Neural cell (in vitro differentiated cells): ENCODE data around the gene DRD4. TPM values are rescaled to one million over a fixed set of nuclear protein-coding genes. Genes with fewer than 3 reads are reported as not detected.

Experiments
- H2AFZ ChIP-seq: fragments of 200-600, 300-800 bp; sonication (generic), shearing (Covaris generic); 2 replicates; pipeline ENCODE4 v1.6.0; 2014; ENCODE audit warnings: low read depth, mild to moderate bottlenecking, antibody characterized with exemption, low read length, moderate library complexity
- H3F3A ChIP-seq: fragments of 200-600 bp; shearing (Covaris generic); 2 replicates; pipeline ENCODE4 v1.6.1; 2016; ENCODE audit warnings: mild to moderate bottlenecking, moderate library complexity, mixed read lengths, antibody characterized with exemption, low read length; ENCODE audit not compliant: insufficient read depth, poor library complexity, severe bottlenecking
- H3K27ac ChIP-seq: fragments of 200-600, 300-800 bp; sonication (generic), shearing (Covaris generic); 2 replicates; pipeline ENCODE4 v1.5.1; 2014; ENCODE audit warnings: mild to moderate bottlenecking, low read length, moderate library complexity
- H3K27me3 ChIP-seq: fragments of 300-800, 200-600 bp; sonication (generic), shearing (Covaris generic); 2 replicates; pipeline ENCODE4 v1.6.0; 2014; ENCODE audit warnings: mild to moderate bottlenecking, low read depth, low read length, moderate library complexity; ENCODE audit not compliant: insufficient read depth
- H3K36me3 ChIP-seq: fragments of 300-800, 200-600 bp; sonication (generic), shearing (Covaris generic); 2 replicates; pipeline ENCODE4 v1.5.1; 2014; ENCODE audit warnings: mild to moderate bottlenecking, antibody characterized with exemption, low read length, moderate library complexity; ENCODE audit not compliant: insufficient read depth
- H3K4me2 ChIP-seq: fragments of 300-800, 200-600 bp; sonication (generic), shearing (Covaris generic); 2 replicates; pipeline ENCODE4 v1.6.0; 2014; ENCODE audit warnings: mild to moderate bottlenecking, low read length
- H3K4me3 ChIP-seq: fragments of 300-800, 200-600 bp; sonication (generic), shearing (Covaris generic); 2 replicates; pipeline ENCODE4 v1.5.1; 2014; ENCODE audit warnings: mild to moderate bottlenecking, low read length, moderate library complexity
- H3K79me2 ChIP-seq: fragments of 200-600 bp; shearing (Covaris generic); replicated peaks from 2 replicates; pipeline ENCODE4 v1.6.0; 2014; ENCODE audit warnings: mild to moderate bottlenecking, low read length, moderate library complexity; ENCODE audit not compliant: insufficient read depth
- H3K9ac ChIP-seq: fragments of 300-800, 200-600 bp; sonication (generic), shearing (Covaris generic); 2 replicates; pipeline ENCODE4 v1.6.1; 2016; ENCODE audit warnings: mild to moderate bottlenecking, low read length, mixed read lengths
- H3K9me2 ChIP-seq: fragments of 200-600 bp; shearing (Covaris generic); 2 replicates; pipeline ENCODE4 v1.6.1; 2016; ENCODE audit warnings: mild to moderate bottlenecking, low read length, mixed read lengths; ENCODE audit not compliant: insufficient read depth
- H3K9me3 ChIP-seq: fragments of 200-600, 300-800 bp; sonication (generic), shearing (Covaris generic); 2 replicates; pipeline ENCODE4 v1.6.1; 2016; ENCODE audit warnings: mild to moderate bottlenecking, mixed run types, low read length, moderate library complexity, mixed read lengths
- H4K20me1 ChIP-seq: fragments of 200-600 bp; shearing (Covaris generic); 2 replicates; pipeline ENCODE4 v1.6.1; 2016; ENCODE audit warnings: mild to moderate bottlenecking, mixed run types; ENCODE audit not compliant: insufficient read depth
- EP300 ChIP-seq: fragments of 450-650 bp; conservative IDR thresholded peaks from 2 replicates; pipeline ENCODE4 v1.6.1; 2014; ENCODE audit warnings: antibody characterized with exemption, mild to moderate bottlenecking, moderate library complexity; ENCODE audit not compliant: poor library complexity, severe bottlenecking
- EZH2 ChIP-seq: fragments of 200-600, 300-800 bp; shearing (Covaris generic), sonication (generic); IDR thresholded peaks from 2 replicates; pipeline ENCODE4 v1.6.1; 2014; ENCODE audit warnings: antibody characterized with exemption, low read length, borderline replicate concordance, mild to moderate bottlenecking; ENCODE audit not compliant: insufficient read depth, poor library complexity, severe bottlenecking
- MXI1 ChIP-seq: fragments of 450-650 bp; conservative IDR thresholded peaks from 2 replicates; pipeline ENCODE4 v1.6.1; 2014; ENCODE audit warnings: antibody characterized with exemption, mild to moderate bottlenecking; ENCODE audit not compliant: poor library complexity, severe bottlenecking
- POLR2AphosphoS5 ChIP-seq: IDR thresholded peaks from 2 replicates; pipeline ENCODE4 v1.6.1; 2012
- RAD21 ChIP-seq: fragments of 450-650 bp; conservative IDR thresholded peaks from 2 replicates; pipeline ENCODE4 v1.6.1; 2014; ENCODE audit warnings: antibody characterized with exemption, mild to moderate bottlenecking, moderate library complexity
- SMC3 ChIP-seq: fragments of 450-650 bp; conservative IDR thresholded peaks from 2 replicates; pipeline ENCODE4 v1.6.1; 2014; ENCODE audit warnings: antibody characterized with exemption, mild to moderate bottlenecking, moderate library complexity; ENCODE audit not compliant: poor library complexity
- TAF1 ChIP-seq: IDR thresholded peaks from 2 replicates; pipeline ENCODE4 v1.6.1; 2012; ENCODE audit warnings: low read depth
- polyA plus RNA-seq: library from polyadenylated mRNA; depleted of rRNA; stranded (reverse); fragments of >200 nt; gene quantifications from 2 replicates; pipeline ENCODE4 v1.2.3, GENCODE V29; 2014
- TF ChIP-seq, protein P1 (sequence below): IDR thresholded peaks from 2 replicates; pipeline ENCODE4 v1.6.1; 2012; ENCODE audit warnings: borderline replicate concordance
- TF ChIP-seq, protein P2 (sequence below): fragments of 450-650 bp; IDR thresholded peaks from 2 replicates; pipeline ENCODE4 v1.5.1; 2014; ENCODE audit warnings: antibody characterized with exemption, mild to moderate bottlenecking, moderate library complexity; ENCODE audit not compliant: poor library complexity, severe bottlenecking

The DRD4 gene
- polyA plus RNA-seq, 1 donor from 2014 or later = not detected

DNA sequence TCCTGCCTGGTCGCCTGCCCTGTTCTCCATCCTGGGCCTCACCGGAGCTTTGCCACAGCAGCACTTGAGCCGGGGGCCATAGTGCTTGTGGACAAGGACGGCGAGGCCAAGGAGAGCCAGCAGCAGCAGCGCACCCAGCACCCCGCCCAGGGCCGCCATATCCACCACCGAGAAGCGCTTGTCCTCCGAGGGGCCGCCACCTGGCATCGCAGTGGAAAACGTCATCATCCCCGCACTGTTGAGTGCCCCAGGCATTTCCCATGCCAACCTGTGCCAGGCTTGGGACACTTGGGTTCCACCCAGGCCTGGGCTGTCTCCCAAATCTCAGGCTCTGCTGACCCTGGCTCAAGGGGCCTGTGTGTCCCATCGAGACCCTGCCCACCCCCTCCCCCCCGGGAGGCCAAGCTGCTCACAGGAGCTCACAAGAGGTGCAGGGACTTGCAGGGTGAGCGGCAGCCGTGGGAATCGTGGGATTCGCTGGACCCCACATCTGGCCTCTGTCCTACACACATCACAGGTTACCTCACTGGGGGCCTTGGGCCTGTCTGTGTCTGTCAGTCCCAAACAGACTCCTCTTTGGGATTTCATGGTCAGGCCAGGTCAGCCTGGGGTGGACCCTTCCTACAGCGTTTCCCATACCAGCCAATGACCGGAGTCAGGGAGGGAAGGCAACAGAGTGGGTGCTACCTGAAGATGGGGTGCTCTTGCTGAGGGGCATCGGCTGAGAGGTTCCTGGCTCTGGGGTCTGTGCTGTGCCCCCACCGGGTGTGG, 19.0 kb upstream of the DRD4 start:
- H3K27me3 ChIP-seq = no peaks in the 10 kb centered on the region
- H3K36me3 ChIP-seq = no peaks in the 10 kb centered on the region
- H3K4me3 ChIP-seq = no peak overlapping the region
- no peaks in the 10 kb centered on the region for H3K79me2 ChIP-seq
- H3K9me2 ChIP-seq = no peaks in the 10 kb centered on the region
- H4K20me1 ChIP-seq = no peaks in the 10 kb centered on the region
- no peak overlapping the region for H3K4me2 ChIP-seq
- H3F3A ChIP-seq = no peaks in the 10 kb centered on the region
- TF ChIP-seq, protein P1, sequence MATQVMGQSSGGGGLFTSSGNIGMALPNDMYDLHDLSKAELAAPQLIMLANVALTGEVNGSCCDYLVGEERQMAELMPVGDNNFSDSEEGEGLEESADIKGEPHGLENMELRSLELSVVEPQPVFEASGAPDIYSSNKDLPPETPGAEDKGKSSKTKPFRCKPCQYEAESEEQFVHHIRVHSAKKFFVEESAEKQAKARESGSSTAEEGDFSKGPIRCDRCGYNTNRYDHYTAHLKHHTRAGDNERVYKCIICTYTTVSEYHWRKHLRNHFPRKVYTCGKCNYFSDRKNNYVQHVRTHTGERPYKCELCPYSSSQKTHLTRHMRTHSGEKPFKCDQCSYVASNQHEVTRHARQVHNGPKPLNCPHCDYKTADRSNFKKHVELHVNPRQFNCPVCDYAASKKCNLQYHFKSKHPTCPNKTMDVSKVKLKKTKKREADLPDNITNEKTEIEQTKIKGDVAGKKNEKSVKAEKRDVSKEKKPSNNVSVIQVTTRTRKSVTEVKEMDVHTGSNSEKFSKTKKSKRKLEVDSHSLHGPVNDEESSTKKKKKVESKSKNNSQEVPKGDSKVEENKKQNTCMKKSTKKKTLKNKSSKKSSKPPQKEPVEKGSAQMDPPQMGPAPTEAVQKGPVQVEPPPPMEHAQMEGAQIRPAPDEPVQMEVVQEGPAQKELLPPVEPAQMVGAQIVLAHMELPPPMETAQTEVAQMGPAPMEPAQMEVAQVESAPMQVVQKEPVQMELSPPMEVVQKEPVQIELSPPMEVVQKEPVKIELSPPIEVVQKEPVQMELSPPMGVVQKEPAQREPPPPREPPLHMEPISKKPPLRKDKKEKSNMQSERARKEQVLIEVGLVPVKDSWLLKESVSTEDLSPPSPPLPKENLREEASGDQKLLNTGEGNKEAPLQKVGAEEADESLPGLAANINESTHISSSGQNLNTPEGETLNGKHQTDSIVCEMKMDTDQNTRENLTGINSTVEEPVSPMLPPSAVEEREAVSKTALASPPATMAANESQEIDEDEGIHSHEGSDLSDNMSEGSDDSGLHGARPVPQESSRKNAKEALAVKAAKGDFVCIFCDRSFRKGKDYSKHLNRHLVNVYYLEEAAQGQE = no peak
- TF ChIP-seq POLR2AphosphoS5 (no peak), EZH2 (no peak), EP300 (no peak), SMC3 (no peak), TAF1 (no peak), MXI1 (no peak), RAD21 (no peak)
- H3K9me3 ChIP-seq = no peaks in the 10 kb centered on the region
- no peak overlapping the region for H2AFZ ChIP-seq
- no peak overlapping the region for H3K9ac ChIP-seq
- H3K27ac ChIP-seq = no peak overlapping the region

DNA sequence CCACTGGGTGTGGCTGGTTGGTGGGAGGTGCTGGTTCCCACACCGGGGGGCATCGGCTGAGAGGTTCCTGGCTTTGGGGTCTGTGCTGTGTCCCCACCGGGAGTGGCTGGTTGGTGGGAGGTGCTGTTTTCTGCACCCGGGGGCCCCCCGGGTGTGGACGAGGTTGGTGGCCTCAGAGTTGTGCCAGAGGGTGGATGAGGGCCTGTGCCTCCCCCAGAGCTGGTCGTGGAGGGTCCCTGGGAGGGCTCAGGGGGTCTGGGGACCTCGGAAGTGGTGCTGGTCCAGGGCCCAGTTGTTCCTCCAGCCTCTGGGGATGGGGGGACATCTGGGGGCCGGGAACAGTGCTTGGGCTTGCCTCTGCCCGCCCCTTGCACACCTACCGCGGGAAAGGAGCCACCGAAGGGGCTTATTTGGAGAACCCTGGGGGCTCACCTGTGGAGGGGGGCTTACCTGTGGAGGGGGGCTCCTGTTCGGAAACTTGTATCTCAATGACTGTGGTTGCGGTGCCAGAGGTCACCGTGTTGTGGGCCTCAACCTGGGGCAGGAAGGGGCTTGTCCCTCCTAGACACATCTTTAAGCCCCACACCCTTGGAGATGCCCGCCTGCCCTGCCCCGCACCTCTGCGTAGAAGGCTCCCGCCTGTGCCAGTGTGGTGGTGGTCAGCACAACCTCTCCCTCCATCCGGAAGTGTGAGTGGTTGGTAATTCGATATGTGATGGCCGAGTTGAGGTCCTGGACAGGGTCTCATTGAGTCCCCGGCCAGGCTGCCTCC, 18.0 kb upstream of the DRD4 start:
- no peaks in the 10 kb centered on the region for H3K27me3 ChIP-seq
- H3K9me2 ChIP-seq = no peaks in the 10 kb centered on the region
- no peak overlapping the region for H3K27ac ChIP-seq
- H3K9me3 ChIP-seq = no peaks in the 10 kb centered on the region
- no peaks in the 10 kb centered on the region for H3K36me3 ChIP-seq
- no peak overlapping the region for H2AFZ ChIP-seq
- TF ChIP-seq, protein P1 = no peak
- TF ChIP-seq, protein P2, sequence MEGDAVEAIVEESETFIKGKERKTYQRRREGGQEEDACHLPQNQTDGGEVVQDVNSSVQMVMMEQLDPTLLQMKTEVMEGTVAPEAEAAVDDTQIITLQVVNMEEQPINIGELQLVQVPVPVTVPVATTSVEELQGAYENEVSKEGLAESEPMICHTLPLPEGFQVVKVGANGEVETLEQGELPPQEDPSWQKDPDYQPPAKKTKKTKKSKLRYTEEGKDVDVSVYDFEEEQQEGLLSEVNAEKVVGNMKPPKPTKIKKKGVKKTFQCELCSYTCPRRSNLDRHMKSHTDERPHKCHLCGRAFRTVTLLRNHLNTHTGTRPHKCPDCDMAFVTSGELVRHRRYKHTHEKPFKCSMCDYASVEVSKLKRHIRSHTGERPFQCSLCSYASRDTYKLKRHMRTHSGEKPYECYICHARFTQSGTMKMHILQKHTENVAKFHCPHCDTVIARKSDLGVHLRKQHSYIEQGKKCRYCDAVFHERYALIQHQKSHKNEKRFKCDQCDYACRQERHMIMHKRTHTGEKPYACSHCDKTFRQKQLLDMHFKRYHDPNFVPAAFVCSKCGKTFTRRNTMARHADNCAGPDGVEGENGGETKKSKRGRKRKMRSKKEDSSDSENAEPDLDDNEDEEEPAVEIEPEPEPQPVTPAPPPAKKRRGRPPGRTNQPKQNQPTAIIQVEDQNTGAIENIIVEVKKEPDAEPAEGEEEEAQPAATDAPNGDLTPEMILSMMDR = no peak
- no peak for TF ChIP-seq EZH2
- no peak for TF ChIP-seq TAF1
- TF ChIP-seq EP300 = no peak
- no peak for TF ChIP-seq POLR2AphosphoS5
- TF ChIP-seq RAD21 = no peak
- no peak for TF ChIP-seq SMC3
- no peak for TF ChIP-seq MXI1
- H3F3A ChIP-seq = no peaks in the 10 kb centered on the region
- H3K4me2 ChIP-seq = no peak overlapping the region
- no peaks in the 10 kb centered on the region for H3K79me2 ChIP-seq
- H3K4me3 ChIP-seq = no peak overlapping the region
- no peaks in the 10 kb centered on the region for H4K20me1 ChIP-seq
- H3K9ac ChIP-seq = no peak overlapping the region
